ENCODE results near the gene ETS2. TPM values are rescaled to one million over a fixed set of nuclear protein-coding genes. Genes with fewer than 3 reads are reported as not detected.

Gene ETS2
- total RNA-seq, 4 donors from 2014 or later, result 36.6 to 92.2 (median 56.3) TPM

DNA sequence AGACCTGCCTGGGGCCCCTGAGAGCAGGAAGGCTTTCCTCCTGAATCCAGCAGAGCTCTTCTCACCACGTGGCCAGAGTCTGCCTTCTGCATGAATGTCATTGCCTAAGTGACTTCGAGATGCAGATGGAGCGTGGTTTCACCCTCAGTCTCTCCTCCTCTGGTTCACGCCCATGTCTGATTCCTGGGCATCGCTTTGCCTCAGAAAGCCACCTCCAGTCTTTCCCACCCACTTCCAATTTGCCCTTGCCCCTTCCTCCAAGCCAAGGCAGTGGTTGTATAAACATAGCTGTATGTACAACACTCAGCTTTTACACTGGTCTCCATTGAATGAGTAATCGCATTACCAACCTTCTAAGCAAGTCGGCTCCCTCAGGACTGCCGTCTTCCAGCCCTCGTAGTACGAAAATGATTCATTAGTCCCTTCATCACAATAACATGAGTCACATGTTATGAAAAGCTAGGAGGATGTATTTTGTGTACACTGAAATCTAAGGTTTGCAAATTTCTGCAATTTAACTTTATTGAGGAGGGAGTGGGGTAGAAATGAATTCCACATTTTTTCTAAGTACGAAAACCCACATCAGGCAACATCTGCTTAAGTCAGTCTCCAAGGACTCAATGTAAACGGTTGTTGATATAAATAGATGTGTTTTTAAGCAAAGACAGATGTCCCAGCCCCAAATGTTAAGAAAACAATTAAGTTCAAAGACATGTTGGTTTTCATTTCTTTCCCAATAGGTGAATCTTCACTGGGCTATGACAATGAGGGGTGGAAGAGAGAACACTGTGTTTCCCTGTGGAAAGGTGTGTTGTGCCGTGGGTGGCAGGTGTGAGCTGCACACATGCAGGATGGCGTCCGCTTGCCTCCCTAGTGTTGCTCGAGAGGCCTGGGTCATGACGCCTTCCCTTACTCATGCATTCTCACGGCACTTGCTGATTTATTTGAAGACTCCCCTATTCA, 32.3 kb upstream of the ETS2 start:
- no peak for DNase-seq
- TF ChIP-seq, protein P1, sequence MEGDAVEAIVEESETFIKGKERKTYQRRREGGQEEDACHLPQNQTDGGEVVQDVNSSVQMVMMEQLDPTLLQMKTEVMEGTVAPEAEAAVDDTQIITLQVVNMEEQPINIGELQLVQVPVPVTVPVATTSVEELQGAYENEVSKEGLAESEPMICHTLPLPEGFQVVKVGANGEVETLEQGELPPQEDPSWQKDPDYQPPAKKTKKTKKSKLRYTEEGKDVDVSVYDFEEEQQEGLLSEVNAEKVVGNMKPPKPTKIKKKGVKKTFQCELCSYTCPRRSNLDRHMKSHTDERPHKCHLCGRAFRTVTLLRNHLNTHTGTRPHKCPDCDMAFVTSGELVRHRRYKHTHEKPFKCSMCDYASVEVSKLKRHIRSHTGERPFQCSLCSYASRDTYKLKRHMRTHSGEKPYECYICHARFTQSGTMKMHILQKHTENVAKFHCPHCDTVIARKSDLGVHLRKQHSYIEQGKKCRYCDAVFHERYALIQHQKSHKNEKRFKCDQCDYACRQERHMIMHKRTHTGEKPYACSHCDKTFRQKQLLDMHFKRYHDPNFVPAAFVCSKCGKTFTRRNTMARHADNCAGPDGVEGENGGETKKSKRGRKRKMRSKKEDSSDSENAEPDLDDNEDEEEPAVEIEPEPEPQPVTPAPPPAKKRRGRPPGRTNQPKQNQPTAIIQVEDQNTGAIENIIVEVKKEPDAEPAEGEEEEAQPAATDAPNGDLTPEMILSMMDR (IDR thresholded peaks at IDR 0.05), result no peak
- TF ChIP-seq POLR2A (IDR thresholded peaks at IDR 0.05), result no peak
- Histone ChIP-seq H3K4me1 (peaks cover 5 to 13% of the 10 kb centered on the region in 2 donors), H3K4me3 (replicated peaks in 1 of 3) (no peak overlapping the region), H3K36me3 (no peaks in the 10 kb centered on the region), H3K9me3 (no peaks in the 10 kb centered on the region), H3K27ac (no peak overlapping the region), H3K27me3 (no peaks in the 10 kb centered on the region)
- 76 to 78% methylated on average over 18 of the region's 18 CpGs for WGBS, 2 donors
- intact Hi-C loops (cut with DNase I), result no loop called here

DNA sequence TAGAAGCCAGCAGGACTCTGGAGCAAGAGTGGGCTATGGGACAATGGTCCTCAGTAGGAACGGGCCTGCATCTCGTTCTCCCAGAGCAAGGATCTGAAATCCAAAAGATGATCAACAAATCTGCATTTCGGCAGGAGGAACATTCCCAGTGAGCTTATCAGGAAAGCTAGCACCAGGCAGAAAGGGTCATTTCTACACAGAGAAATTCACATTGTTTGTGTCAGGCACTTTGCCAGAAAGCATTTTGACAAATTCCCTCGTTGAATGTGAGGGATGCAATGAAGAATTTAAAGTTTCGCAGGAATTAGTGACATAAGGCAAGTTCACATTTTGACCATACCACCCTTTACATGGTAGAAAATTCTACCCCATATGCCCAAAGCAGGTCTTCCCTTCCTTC, 31.6 kb upstream of the ETS2 start:
- 83 to 85% methylated on average over 5 of the region's 5 CpGs for WGBS, 2 donors
- H3K36me3 ChIP-seq, result no peaks in the 10 kb centered on the region
- DNase-seq, result no peak
- intact Hi-C loops (cut with DNase I), result no loop called here
- H3K4me1 ChIP-seq, result peaks cover 5% of the 10 kb centered on the region in 2 donors
- no peak overlapping the region for H3K27ac ChIP-seq
- no peaks in the 10 kb centered on the region for H3K9me3 ChIP-seq
- H3K27me3 ChIP-seq, result no peaks in the 10 kb centered on the region
- no peak overlapping the region for H3K4me3 ChIP-seq (replicated peaks in 1 of 3)
- TF ChIP-seq, protein P1 (IDR thresholded peaks at IDR 0.05), result no peak
- no peak for TF ChIP-seq POLR2A (IDR thresholded peaks at IDR 0.05)

DNA sequence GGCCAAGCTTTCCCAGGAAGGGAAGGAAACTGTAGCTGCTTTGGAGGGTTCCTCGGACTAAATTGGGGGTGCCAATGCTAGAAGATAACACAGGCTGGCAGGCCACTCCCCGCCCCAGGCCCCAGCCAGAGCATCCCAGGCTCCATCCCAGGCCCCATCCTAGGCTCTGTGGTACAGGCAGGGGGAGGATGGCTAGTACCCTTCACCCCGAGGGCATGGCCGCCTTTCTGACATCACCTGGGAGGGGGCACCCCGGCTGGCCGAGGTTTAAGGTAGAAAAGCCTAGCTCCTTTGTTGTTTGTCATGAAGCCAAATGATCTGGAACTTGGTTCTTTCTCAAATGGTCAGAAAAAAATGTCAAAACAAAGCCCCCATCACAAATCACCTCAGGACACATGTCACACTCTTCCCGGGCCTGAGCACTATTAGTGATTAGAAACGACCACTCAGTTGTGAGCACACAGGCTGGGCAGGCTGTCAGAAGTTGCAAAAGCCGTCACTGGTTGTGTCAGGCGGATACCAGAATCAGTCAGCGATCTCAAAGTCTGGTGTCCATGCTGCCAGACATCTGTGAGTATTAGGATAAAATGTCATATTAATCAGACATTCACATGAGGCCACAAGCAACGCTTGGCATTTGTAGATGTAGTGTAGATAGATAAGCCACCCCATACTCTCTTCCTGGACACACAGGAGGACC, 31.0 kb upstream of the ETS2 start:
- no peak overlapping the region for H3K27ac ChIP-seq
- 91% methylated on average over 10 to 11 of the region's 12 CpGs for WGBS, 2 donors
- TF ChIP-seq, protein P1 (IDR thresholded peaks at IDR 0.05), result no peak
- TF ChIP-seq POLR2A (IDR thresholded peaks at IDR 0.05), result no peak
- intact Hi-C loops (cut with DNase I), result no loop called here
- H3K27me3 ChIP-seq, result no peaks in the 10 kb centered on the region
- no peaks in the 10 kb centered on the region for H3K9me3 ChIP-seq
- no peak for DNase-seq
- H3K4me1 ChIP-seq, result peaks cover 0 to 5% of the 10 kb centered on the region in 2 donors
- H3K36me3 ChIP-seq, result no peaks in the 10 kb centered on the region
- H3K4me3 ChIP-seq (replicated peaks in 1 of 3), result no peak overlapping the region

DNA sequence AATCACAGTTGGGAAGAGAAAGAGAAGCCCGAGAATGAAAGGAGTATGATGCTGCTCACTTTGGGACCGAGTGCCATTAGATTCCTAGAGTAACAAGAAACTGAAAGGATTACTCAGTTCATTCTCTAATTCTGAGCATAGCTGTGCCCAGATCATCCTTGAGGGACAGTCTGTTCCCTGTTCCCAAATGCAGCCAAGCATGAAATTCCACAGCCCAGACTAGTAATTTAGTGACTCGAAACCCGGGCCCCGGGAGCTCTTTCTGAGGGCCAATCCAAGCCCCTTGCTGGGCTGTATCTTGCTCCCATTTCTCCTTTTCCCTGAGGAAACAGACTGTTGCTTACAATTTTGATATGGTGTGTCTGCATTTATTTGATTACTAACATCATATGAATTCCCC, 30.0 kb upstream of the ETS2 start:
- H3K4me3 ChIP-seq (replicated peaks in 1 of 3), result no peak overlapping the region
- H3K27ac ChIP-seq, result no peak overlapping the region
- TF ChIP-seq, protein P1 (IDR thresholded peaks at IDR 0.05), result no peak
- no peak for TF ChIP-seq POLR2A (IDR thresholded peaks at IDR 0.05)
- intact Hi-C loops (cut with DNase I), result no loop called here
- DNase-seq, result peak in 1 of 2 donors; percentile 51
- peaks cover 0 to 5% of the 10 kb centered on the region in 2 donors for H3K4me1 ChIP-seq
- no peaks in the 10 kb centered on the region for H3K36me3 ChIP-seq
- no peaks in the 10 kb centered on the region for H3K27me3 ChIP-seq
- WGBS, 2 donors, result 52 to 64% methylated on average over 5 of the region's 5 CpGs
- no peaks in the 10 kb centered on the region for H3K9me3 ChIP-seq

DNA sequence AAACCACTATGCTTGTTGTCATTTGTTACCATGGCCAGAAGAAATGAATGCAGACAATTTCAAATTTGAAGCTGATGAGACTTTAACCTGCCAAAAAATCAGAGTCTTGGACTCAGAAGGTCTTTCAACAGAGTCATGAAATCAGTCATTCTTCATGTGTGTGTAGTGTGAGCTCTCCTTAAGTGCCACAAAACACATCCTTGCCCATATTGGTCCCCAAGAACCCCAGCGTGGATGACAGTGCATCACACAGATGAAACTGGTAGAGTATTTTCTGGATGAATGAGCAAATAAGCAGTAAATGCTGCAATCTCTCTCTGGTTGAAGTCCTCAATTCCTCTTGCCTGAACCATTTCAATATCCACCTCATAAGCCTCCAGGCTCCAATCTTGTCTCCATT, 28.7 kb upstream of the ETS2 start:
- 57 to 73% methylated on average over 1 of the region's 1 CpG for WGBS, 2 donors
- intact Hi-C loops (cut with DNase I), result no loop called here
- no peaks in the 10 kb centered on the region for H3K36me3 ChIP-seq
- no peaks in the 10 kb centered on the region for H3K9me3 ChIP-seq
- TF ChIP-seq, protein P1 (IDR thresholded peaks at IDR 0.05), result no peak
- no peak for TF ChIP-seq POLR2A (IDR thresholded peaks at IDR 0.05)
- H3K27me3 ChIP-seq, result no peaks in the 10 kb centered on the region
- H3K4me1 ChIP-seq, result peaks cover 0 to 5% of the 10 kb centered on the region in 2 donors
- no peak overlapping the region for H3K27ac ChIP-seq
- no peak overlapping the region for H3K4me3 ChIP-seq (replicated peaks in 1 of 3)
- DNase-seq, result no peak

Measured in thyroid gland (tissue), 4 donors.